Glutamatergic neuron (in vitro differentiated cells): Measurements from ENCODE around the gene TLCD2. TPM values are rescaled to one million over a fixed set of nuclear protein-coding genes. Genes with fewer than 3 reads are reported as not detected.
"Not testable (repeated sequence)": the region's sequence is repeated elsewhere in the genome, so short reads cannot be mapped to it uniquely, and the experiment has no call there.

ENCODE experiments used
- DNase-seq: peaks from one replicate; pipeline ENCODE4 v3.0.0; 2022
- H3K27ac Mint-ChIP-seq: one replicate; pipeline ENCODE4 v1.8.0; 2020; ENCODE audit warnings: mild to moderate bottlenecking, mixed read lengths, inconsistent platforms; ENCODE audit not compliant: unreplicated experiment
- H3K27me3 Mint-ChIP-seq: one replicate; pipeline ENCODE4 v1.8.0; 2020; ENCODE audit warnings: mild to moderate bottlenecking, moderate library complexity, mixed read lengths, inconsistent platforms; ENCODE audit not compliant: unreplicated experiment
- H3K36me3 Mint-ChIP-seq: one replicate; pipeline ENCODE4 v1.8.0; 2020; ENCODE audit warnings: mild to moderate bottlenecking, mixed read lengths, inconsistent platforms; ENCODE audit not compliant: unreplicated experiment
- H3K4me1 Mint-ChIP-seq: one replicate; pipeline ENCODE4 v1.8.0; 2020; ENCODE audit warnings: mild to moderate bottlenecking, low read depth, mixed read lengths, inconsistent platforms; ENCODE audit not compliant: unreplicated experiment
- H3K4me3 Mint-ChIP-seq: one replicate; pipeline ENCODE4 v1.8.0; 2020; ENCODE audit warnings: mild to moderate bottlenecking, mixed read lengths, inconsistent platforms; ENCODE audit not compliant: unreplicated experiment
- H3K9me3 Mint-ChIP-seq: one replicate; pipeline ENCODE4 v1.8.0; 2020; ENCODE audit warnings: mild to moderate bottlenecking, moderate library complexity, mixed read lengths, inconsistent platforms; ENCODE audit not compliant: unreplicated experiment
- CTCF ChIP-seq: fragments of 200-600 bp; sonication (generic); IDR thresholded peaks from one replicate; pipeline ENCODE4 v1.5.0; 2021; ENCODE audit not compliant: partially characterized antibody, unreplicated experiment
- total RNA-seq: library from RNA; stranded (reverse); fragmentation: NEBNext Ultra II Directional; extraction: Animal tissue kit (Norgen Biotek cat#: 25700); gene quantifications from one replicate; pipeline ENCODE4 v1.2.1, GENCODE V29; 2021; ENCODE audit not compliant: unreplicated experiment

Gene TLCD2
- total RNA-seq, 1 donor from 2014 or later = 0.96 TPM

GRCh38 chr17:1673041-1673785 lies 37.0 kb downstream of the TLCD2 start:
- Mint-ChIP-seq H3K27ac (no peak overlapping the region), H3K9me3 (peaks cover 2% of the 10 kb centered on the region), H3K27me3 (peaks cover 7% of the 10 kb centered on the region), H3K36me3 (peaks cover 13% of the 10 kb centered on the region), H3K4me1 (peaks cover 11% of the 10 kb centered on the region), H3K4me3 (no peak overlapping the region)
- DNase-seq = no peak
- TF ChIP-seq CTCF = no peak

GRCh38 chr17:1663934-1664333 lies 46.2 kb downstream of the TLCD2 start:
- H3K4me3 Mint-ChIP-seq, H3K27me3 Mint-ChIP-seq, H3K27ac Mint-ChIP-seq, H3K9me3 Mint-ChIP-seq, H3K4me1 Mint-ChIP-seq, DNase-seq: not testable (repeated sequence)
- H3K36me3 Mint-ChIP-seq = peaks cover 10% of the 10 kb centered on the region

GRCh38 chr17:1661045-1661444 lies 49.1 kb downstream of the TLCD2 start:
- Mint-ChIP-seq H3K27ac (no peak overlapping the region), H3K9me3 (peaks cover 3% of the 10 kb centered on the region), H3K27me3 (no peaks in the 10 kb centered on the region), H3K4me3 (no peak overlapping the region), H3K36me3 (peaks cover 21% of the 10 kb centered on the region), H3K4me1 (no peaks in the 10 kb centered on the region)
- no peak for TF ChIP-seq CTCF
- DNase-seq = no peak

- H3K9me3 Mint-ChIP-seq = peaks cover 3% of the 10 kb centered on the region
- no peaks in the 10 kb centered on the region for H3K27me3 Mint-ChIP-seq
- no peaks in the 10 kb centered on the region for H3K4me1 Mint-ChIP-seq
- H3K36me3 Mint-ChIP-seq = peaks cover 32% of the 10 kb centered on the region
- no peak overlapping the region for H3K27ac Mint-ChIP-seq
- no peak for DNase-seq
- H3K4me3 Mint-ChIP-seq = no peak overlapping the region
- TF ChIP-seq CTCF = no peak
These were observed 52.1 kb downstream of the TLCD2 start for GRCh38 chr17:1658100-1658499.

- TF ChIP-seq CTCF = no peak
- no peak overlapping the region for H3K27ac Mint-ChIP-seq
- peaks cover 23% of the 10 kb centered on the region for H3K36me3 Mint-ChIP-seq
- H3K9me3 Mint-ChIP-seq = peaks cover 5% of the 10 kb centered on the region
- DNase-seq = no peak
- no peaks in the 10 kb centered on the region for H3K4me1 Mint-ChIP-seq
- no peak overlapping the region for H3K4me3 Mint-ChIP-seq
- peaks cover 2% of the 10 kb centered on the region for H3K27me3 Mint-ChIP-seq
These were observed 56.4 kb downstream of the TLCD2 start for GRCh38 chr17:1653735-1654134.

GRCh38 chr17:1652794-1653193 lies 57.4 kb downstream of the TLCD2 start:
- H3K4me1 Mint-ChIP-seq, H3K9me3 Mint-ChIP-seq, H3K27ac Mint-ChIP-seq, H3K27me3 Mint-ChIP-seq, H3K4me3 Mint-ChIP-seq, DNase-seq: not testable (repeated sequence)
- H3K36me3 Mint-ChIP-seq = peaks cover 23% of the 10 kb centered on the region
